PC-9 (cell line): ENCODE results near the gene RRP1. TPM values are rescaled to one million over a fixed set of nuclear protein-coding genes. Genes with fewer than 3 reads are reported as not detected.

Experiments
- BruUV-seq: library from RNA; stranded (reverse); fragments of 400-500 nt; replicated peaks from 2 replicates; lab custom pipeline; 2021; lab: Mats Ljungman, UMichigan
- CTCF ChIA-PET: fragments of 300-600 bp; sonication (Branson Sonifier 250); formaldehyde crosslinking; loops from one replicate; lab custom pipeline; 2022; ENCODE audit warnings: antibody characterized with exemption; lab: Charles Lee
- POLR2A ChIA-PET: fragments of 300-600 bp; sonication (Branson Sonifier 250); formaldehyde crosslinking; loops from one replicate; lab custom pipeline; 2022; ENCODE audit warnings: antibody characterized with exemption; ENCODE audit not compliant: unreplicated experiment; lab: Charles Lee
- DNase-seq, 2 experiments: peaks; one replicate each; pipeline versions ENCODE4 v3.0.0 to v3.0.0-alpha.2; 2015 to 2022; ENCODE audit warnings: mixed read lengths in 1 of 2
- H2AFZ ChIP-seq: fragments of 200-600 bp; sonication (generic); 2 replicates; pipeline ENCODE4 v1.8.1; 2017; ENCODE audit warnings: antibody characterized with exemption
- H3F3A ChIP-seq: fragments of 200-600 bp; sonication (generic); 2 replicates; pipeline ENCODE4 v1.8.1; 2017; ENCODE audit warnings: antibody characterized with exemption, mild to moderate bottlenecking, low read depth; ENCODE audit not compliant: insufficient read depth
- H3K27ac ChIP-seq: fragments of 200-600 bp; sonication (generic); 2 replicates; pipeline ENCODE4 v1.6.1; 2016; ENCODE audit warnings: mixed run types
- H3K27me3 ChIP-seq: fragments of 200-600 bp; sonication (generic); 2 replicates; pipeline ENCODE4 v1.6.1; 2016; ENCODE audit warnings: low read depth, mixed run types; ENCODE audit not compliant: insufficient read depth
- H3K36me3 ChIP-seq: fragments of 200-600 bp; sonication (generic); 2 replicates; pipeline ENCODE4 v1.6.1; 2016; ENCODE audit warnings: low read depth, mixed run types
- H3K4me1 ChIP-seq: fragments of 200-600 bp; sonication (generic); replicated peaks from 2 replicates; pipeline ENCODE4 v1.6.1; 2016; ENCODE audit warnings: mixed run types; ENCODE audit not compliant: insufficient read depth
- H3K4me2 ChIP-seq: fragments of 200-600 bp; sonication (generic); 2 replicates; pipeline ENCODE4 v1.6.1; 2017; ENCODE audit warnings: mixed run types
- H3K4me3 ChIP-seq: fragments of 200-600 bp; sonication (generic); 2 replicates; pipeline ENCODE4 v1.6.1; 2016; ENCODE audit warnings: mixed run types
- H3K79me2 ChIP-seq: fragments of 200-600 bp; sonication (generic); 2 replicates; pipeline ENCODE4 v1.6.1; 2017; ENCODE audit warnings: low read depth, mixed run types
- H3K9me2 ChIP-seq: fragments of 200-600 bp; sonication (generic); 2 replicates; pipeline ENCODE4 v1.8.1; 2017; ENCODE audit warnings: mild to moderate bottlenecking; ENCODE audit not compliant: insufficient read depth
- H3K9me3 ChIP-seq: fragments of 200-600 bp; sonication (generic); 2 replicates; pipeline ENCODE4 v1.8.1; 2016; ENCODE audit warnings: low read depth; ENCODE audit not compliant: insufficient read depth
- H4K20me1 ChIP-seq: fragments of 200-600 bp; sonication (generic); 2 replicates; pipeline ENCODE4 v1.8.1; 2017; ENCODE audit not compliant: insufficient read depth
- CTCF ChIP-seq: fragments of 200-600 bp; sonication (generic); conservative IDR thresholded peaks from 2 replicates; pipeline ENCODE4 v1.6.1; 2017; ENCODE audit warnings: mixed run types, antibody characterized with exemption, mild to moderate bottlenecking, moderate library complexity
- EZH2 ChIP-seq: fragments of 200-600 bp; sonication (generic); IDR thresholded peaks from 2 replicates; pipeline ENCODE4 v1.8.0; 2017; ENCODE audit warnings: antibody characterized with exemption, low read depth
- intact Hi-C: fragments of 100-400 bp; cut with micrococcal nuclease; formaldehyde crosslinking; loops from one replicate; pipeline ENCODE4 v1.10.0; 2022; ENCODE audit not compliant: unreplicated experiment
- total RNA-seq: library from RNA; stranded (reverse); gene quantifications from 2 replicates; pipeline ENCODE4 v1.2.3, GENCODE V29; 2021

RRP1 gene
- total RNA-seq, 1 experiment from 2014 or later, result 24.9 TPM

- Histone ChIP-seq H3K4me3 (peak overlapping the region; percentile 29; the same call in 1 of the 2 replicates), H3K27me3 (no peaks in the 10 kb centered on the region), H3K9me3 (no peaks in the 10 kb centered on the region), H2AFZ (peak overlapping the region; percentile 5; the same call in 1 of the 2 replicates), H3K4me1 (peaks cover 33% of the 10 kb centered on the region), H3K79me2 (peaks cover 5% of the 10 kb centered on the region), H3K36me3 (peaks cover 3% of the 10 kb centered on the region), H3K9me2 (no peaks in the 10 kb centered on the region), H4K20me1 (no peaks in the 10 kb centered on the region), H3F3A (peaks cover 63% of the 10 kb centered on the region), H3K4me2 (peak overlapping the region; percentile 78), H3K27ac (peak overlapping the region; percentile 98)
- intact Hi-C loops, result loop anchor here (2.0 kb wide), 2 partner anchors 21 to 39 kb away; partner anchors contain the start of gene RRP1
- peak; percentile 84 to 93 for DNase-seq
- no TSS peak for BruUV-seq
- TF ChIP-seq CTCF, result no peak
- no peak for TF ChIP-seq EZH2
- POLR2A ChIA-PET, result interaction anchor here (0.6 to 0.7 kb wide), 3 partner anchors 9 to 124 kb away, joined by 4 to 9 read pairs (median 5); no protein-coding TSS in a partner anchor
- CTCF ChIA-PET, result no interaction called here
These were observed 21.2 kb upstream of the RRP1 start for GRCh38 chr21:43767984-43768867.

GRCh38 chr21:43768868-43769167 lies 20.6 kb upstream of the RRP1 start:
- peak; percentile 40 to 49 for DNase-seq
- Histone ChIP-seq H3K4me2 (peak overlapping the region; percentile 78), H2AFZ (0 out of 2 replicates have a peak overlapping the region, but pooled peaks have one; percentile 5), H3K9me2 (no peaks in the 10 kb centered on the region), H3F3A (peaks cover 67% of the 10 kb centered on the region), H3K4me3 (peak overlapping the region; percentile 29; the same call in 1 of the 2 replicates), H4K20me1 (no peaks in the 10 kb centered on the region), H3K27me3 (no peaks in the 10 kb centered on the region), H3K79me2 (peaks cover 11% of the 10 kb centered on the region), H3K36me3 (peaks cover 9% of the 10 kb centered on the region), H3K9me3 (no peaks in the 10 kb centered on the region), H3K27ac (peak overlapping the region; percentile 98), H3K4me1 (peaks cover 38% of the 10 kb centered on the region)
- intact Hi-C loops, result loop anchor here (2.0 kb wide), 2 partner anchors 20 to 40 kb away; partner anchors contain the start of gene RRP1
- ChIA-PET CTCF (no interaction called here), POLR2A (interaction anchor here (0.6 to 0.7 kb wide), 3 partner anchors 10 to 56 kb away, joined by 4 to 7 read pairs (median 5); no protein-coding TSS in a partner anchor)
- TSS peak; percentile 36 for BruUV-seq
- TF ChIP-seq EZH2 (no peak), CTCF (no peak)

- Histone ChIP-seq H2AFZ (no peak overlapping the region), H3K4me3 (no peak overlapping the region), H3K27ac (peak overlapping the region; percentile 98)
These were observed 19.9 kb upstream of the RRP1 start for GRCh38 chr21:43769325-43769958.

More at GRCh38 chr21:43769325-43769958, 19.9 kb upstream of the RRP1 start:
- no TSS peak for BruUV-seq
- Histone ChIP-seq H3K4me1 (peaks cover 44% of the 10 kb centered on the region), H3K79me2 (peaks cover 17% of the 10 kb centered on the region), H3K36me3 (peaks cover 10% of the 10 kb centered on the region), H3F3A (peaks cover 65% of the 10 kb centered on the region), H3K9me2 (no peaks in the 10 kb centered on the region), H4K20me1 (peaks cover 2% of the 10 kb centered on the region), H3K9me3 (no peaks in the 10 kb centered on the region), H3K27me3 (no peaks in the 10 kb centered on the region), H3K4me2 (peak overlapping the region; percentile 78)
- intact Hi-C loops, result loop anchor here (2.0 kb wide), 2 partner anchors 19 to 41 kb away; partner anchors contain the start of gene RRP1
- ChIA-PET POLR2A (interaction anchor here (0.6 kb wide), 1 partner anchor 57 kb away, joined by 7 read pairs; no protein-coding TSS in a partner anchor), CTCF (no interaction called here)
- no peak for TF ChIP-seq CTCF
- no peak for TF ChIP-seq EZH2
- no peak for DNase-seq
